CD4-positive, alpha-beta T cell (primary cell): ENCODE results near the gene BTG2. TPM values are rescaled to one million over a fixed set of nuclear protein-coding genes. Genes with fewer than 3 reads are reported as not detected.

Source experiments
- ATAC-seq: fragments of 200-7000 bp; cut with Tn5 transposase; one replicate; pipeline ENCODE4 v1.10.0; 2022; ENCODE audit warnings: mild to moderate bottlenecking; ENCODE audit not compliant: poor library complexity
- CTCF ChIA-PET: fragments of 350-600 bp; sonication (Branson Sonifier 250); formaldehyde crosslinking; loops from one replicate; lab custom pipeline; 2021; ENCODE audit warnings: antibody characterized with exemption, inconsistent platforms; lab: Charles Lee
- POLR2A ChIA-PET: fragments of 350-600 bp; sonication (Branson Sonifier 250); formaldehyde crosslinking; loops from one replicate; lab custom pipeline; 2021; ENCODE audit warnings: antibody characterized with exemption, inconsistent platforms; lab: Charles Lee
- DNase-seq, 14 experiments: peaks; one replicate each; pipeline ENCODE4 v3.0.0-alpha.2; 2013 to 2020; ENCODE audit warnings: mixed read lengths in 2 of 14
- H3K27ac ChIP-seq, 2 donors: one replicate each; pipeline versions ENCODE4 v1.5.1 to v1.7.0; 2013; ENCODE audit warnings: low read length in 2 of 2, low read depth in 1 of 2, mild to moderate bottlenecking in 1 of 2
- H3K27me3 ChIP-seq, 2 experiments: 1 replicate in 1 of 2; 2 replicates in 1 of 2; pipeline versions ENCODE4 v1.6.1 to v1.7.0; 2013; ENCODE audit warnings: low read length in 2 of 2, control low read depth in 1 of 2, mild to moderate bottlenecking in 1 of 2, moderate library complexity in 1 of 2; ENCODE audit not compliant: insufficient read depth in 2 of 2, control insufficient read depth in 1 of 2
- H3K36me3 ChIP-seq: one replicate; pipeline ENCODE4 v1.6.1; 2013; ENCODE audit warnings: low read length, control low read depth; ENCODE audit not compliant: insufficient read depth
- H3K4me1 ChIP-seq: one replicate; pipeline ENCODE4 v1.6.1; 2013; ENCODE audit warnings: low read length, control low read depth; ENCODE audit not compliant: insufficient read depth
- H3K4me3 ChIP-seq: one replicate; pipeline ENCODE4 v1.5.1; 2013; ENCODE audit warnings: mild to moderate bottlenecking, low read length, moderate library complexity
- H3K9me3 ChIP-seq, 2 experiments: 1 replicate in 1 of 2; 2 replicates in 1 of 2; pipeline versions ENCODE4 v1.6.1 to v1.7.0; 2013; ENCODE audit warnings: low read length in 2 of 2, mild to moderate bottlenecking in 2 of 2, control low read depth in 1 of 2, moderate library complexity in 1 of 2; ENCODE audit not compliant: control insufficient read depth in 1 of 2, insufficient read depth in 1 of 2
- H3K27ac Mint-ChIP-seq: one replicate; pipeline ENCODE4 v1.8.0; 2020; ENCODE audit warnings: mixed read lengths
- H3K27me3 Mint-ChIP-seq: one replicate; pipeline ENCODE4 v1.8.0; 2021; ENCODE audit warnings: mixed read lengths
- H3K36me3 Mint-ChIP-seq: one replicate; pipeline ENCODE4 v1.8.0; 2021; ENCODE audit warnings: low read depth, mixed read lengths
- H3K4me1 Mint-ChIP-seq: one replicate; pipeline ENCODE4 v1.8.0; 2021; ENCODE audit warnings: low read depth, mixed read lengths
- H3K4me3 Mint-ChIP-seq: one replicate; pipeline ENCODE4 v1.8.0; 2020; ENCODE audit warnings: mild to moderate bottlenecking, mixed read lengths
- H3K9me3 Mint-ChIP-seq: one replicate; pipeline ENCODE4 v1.8.0; 2020; ENCODE audit warnings: mixed read lengths
- CTCF ChIP-seq: fragments of 200-600 bp; IDR thresholded peaks from one replicate; pipeline ENCODE4 v1.8.0; 2022; ENCODE audit warnings: antibody characterized with exemption, mild to moderate bottlenecking
- intact Hi-C, 2 experiments: fragments of 100-400 bp; cut with DNase I in 1 of 2; cut with micrococcal nuclease in 1 of 2; formaldehyde crosslinking; loops; one replicate each; pipeline versions ENCODE4 v1.15.1 to v1.9.0; 2023 to 2025; cut with DNase I, micrococcal nuclease
- total RNA-seq, 174 experiments: library from RNA in 2 of 174; stranded (reverse) in 2 of 174; gene quantifications; one replicate each; pipeline ENCODE4 v1.2.3 and lab custom pipeline; 2021 to 2026

The BTG2 gene
- total RNA-seq, 2 experiments from 2014 or later: 802 to 849 TPM

- POLR2A ChIA-PET: no interaction called here
- H3K4me1 ChIP-seq: peaks cover 9% of the 10 kb centered on the region
Observed at GRCh38 chr1:203353486-203353885, 48.2 kb downstream of the BTG2 start.

GRCh38 chr1:203354246-203354645, 48.9 kb downstream of the BTG2 start:
- H3K4me3 Mint-ChIP-seq: no peak overlapping the region
- peaks cover 9% of the 10 kb centered on the region for H3K4me1 ChIP-seq
- no peaks in the 10 kb centered on the region for H3K9me3 ChIP-seq
- no peak for ATAC-seq
- peaks cover 66% of the 10 kb centered on the region for H3K27me3 Mint-ChIP-seq
- DNase-seq: no peak
- no peaks in the 10 kb centered on the region for H3K9me3 Mint-ChIP-seq
- H3K36me3 Mint-ChIP-seq: no peaks in the 10 kb centered on the region
- no peak overlapping the region for H3K27ac ChIP-seq
- intact Hi-C loops: no loop called here
- ChIA-PET POLR2A (no interaction called here), CTCF (no interaction called here)
- no peak overlapping the region for H3K27ac Mint-ChIP-seq
- no peaks in the 10 kb centered on the region for H3K36me3 ChIP-seq
- peaks cover 15 to 21% of the 10 kb centered on the region in 2 experiments for H3K27me3 ChIP-seq
- no peak overlapping the region for H3K4me3 ChIP-seq
- TF ChIP-seq CTCF: no peak
- H3K4me1 Mint-ChIP-seq: no peaks in the 10 kb centered on the region

More at GRCh38 chr1:203353486-203353885, 48.2 kb downstream of the BTG2 start:
- Mint-ChIP-seq H3K36me3 (no peaks in the 10 kb centered on the region), H3K27me3 (peaks cover 67% of the 10 kb centered on the region), H3K9me3 (no peaks in the 10 kb centered on the region), H3K27ac (no peak overlapping the region), H3K4me3 (no peak overlapping the region), H3K4me1 (no peaks in the 10 kb centered on the region)
- no peak overlapping the region for H3K4me3 ChIP-seq
- CTCF ChIA-PET: interaction anchor here (2.4 kb wide), 1 partner anchor 86 kb away, joined by 9 read pairs; no protein-coding TSS in a partner anchor
- intact Hi-C loops: no loop called here
- H3K27me3 ChIP-seq: peaks cover 15% of the 10 kb centered on the region in 2 experiments
- no peaks in the 10 kb centered on the region for H3K9me3 ChIP-seq
- DNase-seq (no peak), ATAC-seq (no peak)
- H3K27ac ChIP-seq: no peak overlapping the region
- no peaks in the 10 kb centered on the region for H3K36me3 ChIP-seq
- TF ChIP-seq CTCF: no peak

GRCh38 chr1:203359010-203359571, 53.8 kb downstream of the BTG2 start:
- DNase-seq (no peak), ATAC-seq (no peak)
- Histone ChIP-seq H3K4me1 (no peaks in the 10 kb centered on the region), H3K27ac (no peak overlapping the region), H3K9me3 (no peaks in the 10 kb centered on the region), H3K27me3 (peaks cover 19% of the 10 kb centered on the region in 2 experiments), H3K36me3 (no peaks in the 10 kb centered on the region), H3K4me3 (no peak overlapping the region)
- Mint-ChIP-seq H3K9me3 (no peaks in the 10 kb centered on the region), H3K27me3 (peaks cover 49% of the 10 kb centered on the region), H3K36me3 (no peaks in the 10 kb centered on the region), H3K4me1 (no peaks in the 10 kb centered on the region), H3K4me3 (no peak overlapping the region), H3K27ac (no peak overlapping the region)
- intact Hi-C loops: no loop called here
- ChIA-PET POLR2A (no interaction called here), CTCF (interaction anchor here (1.1 kb wide), 1 partner anchor 92 kb away, joined by 3 read pairs; no protein-coding TSS in a partner anchor)
- no peak for TF ChIP-seq CTCF

Other genes starting within 250 kb of the BTG2 start
- gene MYOG, start 219.5 kb upstream of the BTG2 start, total RNA-seq: not detected
- not detected for gene ADORA1, start 177.8 kb upstream of the BTG2 start, total RNA-seq
- gene MYBPH, start 129.7 kb upstream of the BTG2 start, total RNA-seq: not detected
- not detected for gene CHI3L1, start 118.8 kb upstream of the BTG2 start, total RNA-seq
- gene CHIT1, start 75.8 kb upstream of the BTG2 start, total RNA-seq: 1 to 10 TPM in 1 of 2 experiments, under 1 TPM in 1; 0.58 to 1.1 TPM
- gene FMOD, start 45.6 kb downstream of the BTG2 start, total RNA-seq: not detected
- not detected for gene PRELP, start 170.3 kb downstream of the BTG2 start, total RNA-seq
- gene OPTC, start 188.6 kb downstream of the BTG2 start, total RNA-seq: not detected